HG03280 (cell line): ENCODE results near the gene SPATA24.
A peak's percentile ranks its signal among the peaks of the same experiment; 100 is the strongest.
"Not testable (repeated sequence)": the region's sequence is repeated elsewhere in the genome, so short reads cannot be mapped to it uniquely, and the experiment has no call there.

Experiments used
- ATAC-seq: cut with Tn5 transposase; IDR thresholded peaks from one replicate; pipeline ENCODE4 v1.9.1; 2021; ENCODE audit warnings: mild to moderate bottlenecking, moderate library complexity; ENCODE audit not compliant: unreplicated experiment

The SPATA24 gene

GRCh38 chr5:139395844-139396640 lies 7.8 kb downstream of the SPATA24 start:
- no peak for ATAC-seq

DNA sequence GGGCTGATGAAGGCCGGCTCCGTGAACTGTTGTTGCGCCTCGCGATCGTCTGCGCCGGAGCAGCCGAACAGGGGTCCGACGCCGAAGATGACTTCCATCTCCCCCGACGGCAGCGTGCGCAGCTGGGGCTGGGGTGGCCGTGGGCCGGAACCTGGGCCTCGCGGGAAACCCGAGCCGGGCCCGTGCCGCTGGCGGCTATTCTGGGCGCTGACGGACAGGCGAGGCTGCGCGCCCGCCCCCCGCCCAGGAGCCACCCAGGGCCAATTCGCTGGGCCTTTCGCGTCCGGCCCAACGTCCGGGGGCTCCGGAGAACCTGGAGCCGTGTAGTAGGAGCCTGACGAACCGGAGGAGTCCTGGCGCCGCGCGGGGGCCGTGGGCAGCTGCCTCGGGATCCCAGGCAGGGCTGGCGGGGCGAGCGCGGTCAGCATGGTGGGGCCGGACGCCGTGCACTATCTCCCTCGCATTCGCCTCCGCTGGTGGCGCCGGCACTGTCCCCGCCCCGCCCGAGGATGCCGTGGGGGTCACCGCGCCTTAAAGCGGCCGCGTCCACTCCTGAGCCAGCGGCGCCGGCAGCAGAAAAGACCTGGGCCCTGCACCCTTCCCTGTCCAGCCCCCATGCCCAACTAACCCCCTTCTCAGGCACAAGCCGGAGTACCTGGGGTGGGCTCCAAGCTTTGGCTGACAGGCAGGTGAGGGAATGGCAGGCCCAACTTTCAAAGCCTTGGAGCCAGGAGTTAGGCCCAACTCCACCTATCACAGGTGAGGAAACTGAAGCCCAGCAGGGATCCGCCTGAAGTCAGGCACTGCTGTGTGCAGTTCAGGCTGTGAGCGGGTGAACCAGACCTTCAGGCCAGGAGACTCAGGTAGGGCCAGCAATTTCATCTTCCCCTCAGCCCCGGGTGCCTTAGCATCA lies 9.0 kb downstream of the SPATA24 start, which contains the start of gene PROB1:
Gene PROB1 (minus strand): TSS at position 451 of the 913 bp plus-strand sequence. CDS start 23 bp downstream, at position 428.
- ATAC-seq, result no peak

DNA sequence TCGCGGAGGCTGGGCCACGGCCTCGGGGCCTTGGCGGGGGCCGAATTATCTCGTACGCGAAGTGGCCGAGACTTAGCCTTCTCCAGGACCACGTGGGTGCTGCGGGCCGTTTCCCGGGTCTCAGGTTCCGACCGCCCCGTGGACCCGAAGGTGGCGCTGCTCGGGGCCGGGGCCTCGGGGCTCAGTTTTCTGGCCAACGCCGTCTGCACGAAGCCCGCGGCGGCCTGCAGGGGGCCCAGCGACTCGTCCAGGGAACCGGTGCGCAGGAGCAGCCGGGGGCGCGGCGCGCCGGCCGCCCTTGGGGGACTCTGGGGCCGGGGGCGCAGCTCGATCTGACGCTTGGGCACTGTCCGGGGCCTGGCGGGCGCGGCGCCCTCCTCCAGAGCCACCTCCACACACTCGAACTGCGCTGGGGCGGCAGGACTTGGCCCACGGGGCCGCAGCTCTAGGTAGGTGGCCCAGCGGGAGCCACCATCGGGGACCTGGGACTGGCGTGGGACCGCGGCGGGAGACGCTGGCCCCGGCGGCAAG lies 9.7 kb downstream of the SPATA24 start:
- ATAC-seq, result no peak

DNA sequence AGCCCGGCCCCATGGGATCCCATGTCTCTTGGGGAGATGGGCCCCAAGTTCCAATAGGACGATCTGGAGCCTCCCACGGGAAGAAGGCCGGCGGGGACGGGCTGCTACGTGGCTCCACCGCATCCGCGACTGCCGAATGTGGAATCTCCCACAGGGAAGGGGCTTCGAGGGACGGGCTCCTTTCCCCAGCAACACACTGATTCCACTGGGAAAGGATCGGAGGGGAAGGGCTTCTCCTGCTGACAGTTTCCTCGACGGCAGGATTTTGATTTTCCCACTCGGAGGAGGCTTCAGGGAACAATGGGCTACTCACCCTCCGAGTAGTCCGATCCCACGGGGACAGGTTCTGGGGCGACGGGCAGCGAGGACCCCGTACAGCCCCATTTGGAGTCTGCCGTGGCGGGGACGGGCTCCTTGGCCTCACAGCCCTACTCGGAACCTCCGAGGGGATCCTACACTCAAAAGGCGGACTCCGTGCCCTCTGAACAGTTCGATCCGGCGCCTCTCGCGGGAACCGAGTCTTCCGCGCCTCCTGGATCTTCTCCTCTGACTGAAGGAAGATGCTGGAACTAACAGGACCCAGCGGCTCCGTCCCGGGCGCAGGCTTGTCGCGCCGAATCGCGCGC lies 10.3 kb downstream of the SPATA24 start:
- ATAC-seq, result no peak

- peak; percentile 43 for ATAC-seq
Observed at GRCh38 chr5:139392678-139393496, 11.0 kb downstream of the SPATA24 start.

GRCh38 chr5:139392324-139392677 lies 11.6 kb downstream of the SPATA24 start:
- ATAC-seq, result peak; percentile 16

DNA sequence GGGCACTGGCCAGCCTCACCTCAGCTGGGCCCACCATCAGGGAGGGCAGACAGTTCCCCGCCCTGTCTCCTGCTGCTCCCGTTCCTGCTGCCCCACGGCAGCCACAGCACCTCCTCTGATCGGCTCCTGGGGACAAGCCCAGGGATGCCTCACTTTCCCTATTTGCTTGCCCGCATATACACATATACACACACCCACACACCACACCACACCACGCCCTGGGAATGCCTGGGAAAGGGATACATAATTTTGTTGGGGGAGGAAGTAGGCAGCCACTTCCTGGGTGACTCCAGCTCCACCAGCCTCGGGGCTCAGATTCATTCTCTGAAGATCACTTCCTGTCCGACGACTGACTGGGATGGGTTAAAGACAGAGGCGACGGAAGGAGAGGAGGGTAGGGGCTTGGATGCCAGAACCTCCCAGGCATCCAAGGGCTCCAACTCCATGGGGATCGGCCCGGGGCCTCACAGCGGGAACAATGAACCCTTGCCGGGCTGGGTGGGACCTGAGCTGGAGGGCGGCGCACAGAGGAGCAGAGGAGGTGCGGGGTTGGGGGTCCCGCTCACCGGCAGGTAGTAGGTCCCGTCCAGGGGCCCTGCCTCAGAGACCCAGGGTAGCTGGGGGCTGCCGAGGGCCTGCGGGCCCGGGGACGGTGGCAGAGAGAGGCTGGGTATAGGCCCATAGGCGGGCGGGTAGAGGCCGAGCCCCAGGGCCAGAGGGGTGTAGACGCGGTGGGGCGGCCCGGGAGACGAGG lies 12.1 kb downstream of the SPATA24 start:
- no peak for ATAC-seq

GRCh38 chr5:139390639-139391569 lies 13.0 kb downstream of the SPATA24 start:
- ATAC-seq, result no peak

GRCh38 chr5:139389701-139390638 lies 13.9 kb downstream of the SPATA24 start, which contains the start of gene MZB1:
Gene MZB1 (minus strand): TSS chr5:139389913. CDS start chr5:139389856, 57 bp downstream.
- peak; percentile 40 for ATAC-seq

- no peak for ATAC-seq
Observed at GRCh38 chr5:139388198-139388821, 15.6 kb downstream of the SPATA24 start.

GRCh38 chr5:139387611-139388197 lies 16.2 kb downstream of the SPATA24 start:
- no peak for ATAC-seq

GRCh38 chr5:139386956-139387355 lies 16.9 kb downstream of the SPATA24 start:
- not testable (repeated sequence) for ATAC-seq

DNA sequence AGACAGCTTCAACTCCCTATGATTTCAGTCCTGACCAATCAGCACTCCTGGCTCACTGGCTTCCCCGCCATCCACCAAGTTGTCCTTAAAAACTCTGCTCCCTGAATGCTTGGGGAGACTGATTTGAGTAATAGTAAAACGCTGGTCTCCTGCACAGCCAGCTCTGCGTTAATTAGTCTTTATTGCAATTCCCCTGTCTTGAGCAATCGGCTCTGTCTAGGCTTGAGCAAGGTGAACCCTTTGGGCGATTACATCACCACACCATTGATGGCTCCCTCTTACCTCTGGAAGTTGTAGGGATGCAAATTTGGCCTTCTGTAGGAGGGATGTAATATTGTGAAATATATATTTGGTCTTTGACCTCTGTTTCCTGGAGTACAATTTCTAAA lies 17.8 kb downstream of the SPATA24 start:
- ATAC-seq, result no peak

DNA sequence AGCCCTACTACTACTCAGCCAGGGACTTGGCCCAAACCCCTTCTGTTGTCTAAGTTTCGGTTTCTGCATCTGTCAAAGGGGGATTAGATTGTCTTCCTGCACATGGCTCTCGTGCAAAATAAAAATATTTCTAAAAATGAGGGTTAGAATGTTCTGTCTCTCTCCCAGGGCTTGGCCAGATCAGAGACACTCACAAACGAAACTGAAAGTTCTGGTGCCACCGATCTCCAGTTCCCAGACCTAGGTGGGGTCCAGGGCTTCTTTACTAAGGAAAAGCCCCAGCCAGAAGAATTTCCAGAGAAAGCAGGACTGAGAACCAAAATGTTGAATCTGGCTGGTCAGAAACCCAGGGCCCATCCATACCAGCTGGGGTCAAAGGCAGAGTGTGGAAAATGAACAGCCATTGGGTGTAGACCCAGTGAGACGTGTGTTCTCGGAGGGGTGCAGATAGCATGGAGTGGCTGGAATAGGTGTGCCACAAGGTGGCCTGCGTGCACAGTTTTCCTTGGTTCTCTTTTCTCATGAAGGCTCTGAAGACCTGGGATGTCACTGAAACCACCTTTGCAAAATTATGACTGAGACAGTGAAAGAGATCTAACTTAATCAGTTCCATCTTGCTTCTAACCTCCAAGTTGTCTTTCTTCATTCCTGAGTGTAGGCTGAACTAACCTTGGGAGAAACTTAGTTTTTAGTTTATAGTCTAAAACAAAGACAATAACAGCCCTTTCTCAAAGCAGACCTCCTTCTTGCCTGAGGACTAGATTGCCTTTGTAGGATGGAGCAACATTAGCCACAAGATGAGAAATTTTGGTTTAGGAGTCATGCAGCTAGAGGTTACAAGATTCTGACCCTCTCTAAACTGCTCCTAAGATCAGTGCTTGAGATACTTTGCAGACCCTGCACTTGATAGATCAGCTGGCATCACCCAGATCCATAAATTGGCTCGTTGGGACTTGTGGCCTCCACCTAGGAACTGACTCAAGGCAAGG lies 18.5 kb downstream of the SPATA24 start:
- ATAC-seq, result no peak

- ATAC-seq, result no peak
Observed at GRCh38 chr5:139384591-139385051, 19.3 kb downstream of the SPATA24 start.
